Muscle layer of duodenum (tissue), 2 donors: ENCODE measurements around the gene HSPB3.
"Not testable (repeated sequence)": the region's sequence is repeated elsewhere in the genome, so short reads cannot be mapped to it uniquely, and the experiment has no call there.

Experiments used
- H3K27ac ChIP-seq: one replicate; pipeline ENCODE4 v1.7.0; 2013; ENCODE audit warnings: mild to moderate bottlenecking, low read length
- H3K27me3 ChIP-seq: one replicate; pipeline ENCODE4 v1.7.0; 2013; ENCODE audit warnings: low read depth, mild to moderate bottlenecking, control low read depth, low read length
- H3K36me3 ChIP-seq, 2 donors: one replicate each; pipeline ENCODE4 v1.7.0; 2013; ENCODE audit warnings: low read length in 2 of 2, control low read depth in 1 of 2, mild to moderate bottlenecking in 1 of 2; ENCODE audit not compliant: insufficient read depth in 2 of 2, control insufficient read depth in 1 of 2
- H3K4me1 ChIP-seq, 2 donors: one replicate each; pipeline ENCODE4 v1.7.0; 2013; ENCODE audit warnings: low read length in 2 of 2, mild to moderate bottlenecking in 2 of 2, control low read depth in 1 of 2, moderate library complexity in 1 of 2; ENCODE audit not compliant: insufficient read depth in 2 of 2, control insufficient read depth in 1 of 2
- H3K4me3 ChIP-seq, 2 donors: one replicate each; pipeline ENCODE4 v1.7.0; 2013; ENCODE audit warnings: low read length in 2 of 2, low read depth in 1 of 2, mild to moderate bottlenecking in 1 of 2
- H3K9me3 ChIP-seq, 2 donors: one replicate each; pipeline ENCODE4 v1.7.0; 2013; ENCODE audit warnings: low read length in 2 of 2, control low read depth in 1 of 2, mild to moderate bottlenecking in 1 of 2; ENCODE audit not compliant: control insufficient read depth in 1 of 2
- donor health status: healthy.

Gene HSPB3

GRCh38 chr5:54484219-54484894 is 28.9 kb downstream of the HSPB3 start:
- Histone ChIP-seq H3K4me3 (no peak overlapping the region), H3K27ac (no peak overlapping the region), H3K36me3 (no peaks in the 10 kb centered on the region), H3K4me1 (no peaks in the 10 kb centered on the region), H3K9me3 (no peaks in the 10 kb centered on the region), H3K27me3 (no peaks in the 10 kb centered on the region)

DNA sequence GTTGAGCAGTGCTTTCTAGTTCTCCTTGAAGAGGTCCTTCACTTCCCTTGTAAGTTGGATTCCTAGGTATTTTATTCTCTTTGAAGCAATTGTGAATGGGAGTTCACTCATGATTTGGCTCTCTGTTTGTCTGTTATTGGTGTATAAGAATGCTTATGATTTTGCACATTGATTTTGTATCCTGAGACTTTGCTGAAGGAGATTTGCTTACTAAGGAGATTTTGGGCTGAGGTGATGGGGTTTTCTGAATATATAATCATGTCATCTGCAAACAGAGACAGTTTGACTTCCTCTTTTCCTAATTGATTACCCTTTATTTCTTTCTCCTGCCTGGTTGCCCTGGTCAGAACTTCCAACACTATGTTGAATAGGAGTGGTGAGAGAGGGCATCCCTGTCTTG is 30.2 kb downstream of the HSPB3 start:
- not testable (repeated sequence) for H3K36me3 ChIP-seq, H3K4me3 ChIP-seq, H3K9me3 ChIP-seq, H3K4me1 ChIP-seq, H3K27me3 ChIP-seq, H3K27ac ChIP-seq

DNA sequence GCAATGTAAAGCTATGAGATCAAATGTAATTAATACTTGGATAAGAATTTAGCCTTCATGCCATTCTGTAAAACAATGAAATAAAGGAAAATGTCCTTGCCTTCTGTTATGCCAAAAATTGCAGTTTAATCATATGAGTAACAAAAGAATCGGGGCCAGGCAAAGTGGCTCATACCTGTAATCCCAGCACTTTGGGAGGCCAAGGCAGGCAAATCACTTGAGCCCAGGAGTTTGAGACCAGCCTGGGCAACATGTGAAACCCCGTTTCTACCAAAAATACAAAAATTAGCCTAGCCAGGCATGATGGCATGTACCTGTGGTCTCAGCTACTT is 34.1 kb downstream of the HSPB3 start:
- H3K36me3 ChIP-seq, H3K9me3 ChIP-seq, H3K27ac ChIP-seq, H3K4me1 ChIP-seq, H3K27me3 ChIP-seq, H3K4me3 ChIP-seq: not testable (repeated sequence)

- Histone ChIP-seq H3K36me3 (no peaks in the 10 kb centered on the region), H3K9me3 (no peaks in the 10 kb centered on the region), H3K4me3 (no peak overlapping the region), H3K27ac (no peak overlapping the region), H3K27me3 (no peaks in the 10 kb centered on the region), H3K4me1 (no peaks in the 10 kb centered on the region)
These were observed 35.8 kb downstream of the HSPB3 start for GRCh38 chr5:54491326-54491725.

- Histone ChIP-seq H3K9me3 (no peaks in the 10 kb centered on the region), H3K27ac (no peak overlapping the region), H3K27me3 (no peaks in the 10 kb centered on the region), H3K4me1 (no peaks in the 10 kb centered on the region), H3K36me3 (no peaks in the 10 kb centered on the region), H3K4me3 (no peak overlapping the region)
These were observed 36.7 kb downstream of the HSPB3 start for GRCh38 chr5:54492178-54492577.

DNA sequence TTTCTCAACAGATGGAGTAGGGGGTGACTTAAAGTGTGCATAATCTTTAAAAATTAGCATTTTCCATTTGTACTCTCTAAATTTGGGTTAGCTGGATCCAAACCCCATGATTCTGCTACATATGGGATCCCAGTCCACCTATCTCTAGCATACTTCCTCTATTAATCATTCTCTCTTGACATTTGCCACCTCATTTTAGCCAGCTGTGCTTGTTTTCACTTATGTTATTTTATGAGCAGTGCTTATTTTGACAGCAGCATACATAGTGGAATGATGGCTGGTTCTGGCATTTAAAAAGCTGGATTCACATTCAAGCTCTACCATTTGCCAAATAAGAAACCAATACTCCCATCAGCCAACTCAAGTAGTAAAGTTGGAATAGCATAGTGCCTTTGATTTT is 39.5 kb downstream of the HSPB3 start:
- Histone ChIP-seq H3K27ac (no peak overlapping the region), H3K9me3 (no peaks in the 10 kb centered on the region), H3K4me3 (no peak overlapping the region), H3K36me3 (no peaks in the 10 kb centered on the region), H3K27me3 (no peaks in the 10 kb centered on the region), H3K4me1 (no peaks in the 10 kb centered on the region)
